SH-SY5Y (cell line): ENCODE data around the gene TTC39C.

ENCODE experiments used
- GATA2 ChIP-seq: IDR thresholded peaks from 2 replicates; pipeline ENCODE4 v1.6.1; 2011; ENCODE audit warnings: mild to moderate bottlenecking, low read depth, low read length
- GATA3 ChIP-seq: IDR thresholded peaks from 2 replicates; pipeline ENCODE4 v1.6.1; 2011; ENCODE audit warnings: low read depth, mild to moderate bottlenecking, low read length, moderate library complexity

Gene TTC39C

GRCh38 chr18:24014062-24014985 lies at the start of gene TTC39C:
TSS of gene TTC39C (plus strand) at chr18:24014754. CDS start at chr18:24014872, 118 bp downstream.
- TF ChIP-seq GATA2 (no peak), GATA3 (no peak)

- TF ChIP-seq GATA3 = no peak
- no peak for TF ChIP-seq GATA2
Measured at GRCh38 chr18:23966909-23967308, 47.6 kb upstream of the TTC39C start.

- TF ChIP-seq GATA2 = no peak
- TF ChIP-seq GATA3 = no peak
Measured at GRCh38 chr18:23967321-23968089, 47.0 kb upstream of the TTC39C start.

- TF ChIP-seq GATA3 (no peak), GATA2 (no peak)
Measured at GRCh38 chr18:23968638-23969604, 45.6 kb upstream of the TTC39C start.

GRCh38 chr18:23969664-23970063 lies 44.9 kb upstream of the TTC39C start:
- no peak for TF ChIP-seq GATA3
- TF ChIP-seq GATA2 = no peak

- no peak for TF ChIP-seq GATA2
- no peak for TF ChIP-seq GATA3
Measured at GRCh38 chr18:23970161-23971096, 44.1 kb upstream of the TTC39C start.

GRCh38 chr18:23971097-23971440 lies 43.5 kb upstream of the TTC39C start:
- TF ChIP-seq GATA2 (no peak), GATA3 (no peak)

GRCh38 chr18:23971666-23972230 lies 42.8 kb upstream of the TTC39C start:
- no peak for TF ChIP-seq GATA2
- no peak for TF ChIP-seq GATA3

GRCh38 chr18:23972453-23972852 lies 42.1 kb upstream of the TTC39C start:
- TF ChIP-seq GATA3 (no peak), GATA2 (no peak)

GRCh38 chr18:23977103-23977502 lies 37.5 kb upstream of the TTC39C start:
- TF ChIP-seq GATA3 (no peak), GATA2 (no peak)

- TF ChIP-seq GATA2 (no peak), GATA3 (no peak)
Measured at GRCh38 chr18:23977719-23978483, 36.7 kb upstream of the TTC39C start.

- TF ChIP-seq GATA3 (no peak), GATA2 (no peak)
Measured at GRCh38 chr18:23981369-23981980, 33.1 kb upstream of the TTC39C start.
